Breast epithelium (tissue), 4 donors: Measurements from ENCODE around the gene LRIT3. TPM values are rescaled to one million over a fixed set of nuclear protein-coding genes. Genes with fewer than 3 reads are reported as not detected.
"Not testable (repeated sequence)": the region's sequence is repeated elsewhere in the genome, so short reads cannot be mapped to it uniquely, and the experiment has no call there.

Experiments used
- DNase-seq, 2 donors: peaks; one replicate each; pipeline ENCODE4 v3.0.0-alpha.2; 2019; ENCODE audit warnings: low spot score in 2 of 2
- H3K27ac ChIP-seq, 2 donors: fragments of 200-600 bp; sonication (generic) in 1 of 2; one replicate each; pipeline ENCODE4 v1.5.1; 2016 to 2019; ENCODE audit warnings: mild to moderate bottlenecking in 1 of 2
- H3K27me3 ChIP-seq, 2 donors: fragments of 200-600 bp; sonication (generic) in 1 of 2; one replicate each; pipeline versions ENCODE4 v1.5.1 to v1.6.0; 2017 to 2019; ENCODE audit warnings: control low read depth in 1 of 2, mild to moderate bottlenecking in 1 of 2
- H3K36me3 ChIP-seq: fragments of 200-600 bp; one replicate; pipeline ENCODE4 v1.5.1; 2019
- H3K4me1 ChIP-seq, 2 donors: fragments of 200-600 bp; sonication (generic); one replicate each; pipeline ENCODE4 v1.5.1; 2016 to 2019; ENCODE audit warnings: control low read depth in 1 of 2
- H3K4me3 ChIP-seq, 3 donors: fragments of 200-600 bp; sonication (generic); 1 replicate in 2 of 3; 2 replicates in 1 of 3; pipeline ENCODE4 v1.5.1; 2016 to 2019; ENCODE audit warnings: mild to moderate bottlenecking in 3 of 3, moderate library complexity in 2 of 3
- H3K9me3 ChIP-seq, 2 donors: fragments of 200-600 bp; sonication (generic) in 1 of 2; one replicate each; pipeline ENCODE4 v1.5.1; 2016 to 2019; ENCODE audit warnings: control low read depth in 1 of 2
- POLR2A ChIP-seq: fragments of 450-650 bp; IDR thresholded peaks from one replicate; pipeline ENCODE4 v1.6.1; 2016; ENCODE audit warnings: antibody characterized with exemption, mild to moderate bottlenecking, moderate library complexity
- POLR2AphosphoS5 ChIP-seq, 3 donors: sonication (generic); formaldehyde crosslinking; IDR thresholded peaks; one replicate each; pipeline ENCODE4 v1.6.1; 2017; ENCODE audit warnings: antibody characterized with exemption in 3 of 3
- intact Hi-C: fragments of 100-400 bp; cut with DNase I; formaldehyde crosslinking; loops from one replicate; pipeline ENCODE4 v1.15.1; 2023; ENCODE audit warnings: low total_unique reads
- total RNA-seq, 3 donors: library from RNA; depleted of rRNA; stranded (reverse); fragments of >200 nt; gene quantifications; one replicate each; pipeline ENCODE4 v1.1.0, GENCODE V29; 2016
- TF ChIP-seq, protein P1 (sequence below), 3 donors: fragments of 450-650 bp; IDR thresholded peaks; one replicate each; pipeline ENCODE4 v1.5.1; 2016 to 2017; ENCODE audit warnings: antibody characterized with exemption in 3 of 3, mild to moderate bottlenecking in 3 of 3, moderate library complexity in 3 of 3

Gene LRIT3
- total RNA-seq, 3 donors from 2014 or later, result 0.16 to 0.66 (median 0.59) TPM

DNA sequence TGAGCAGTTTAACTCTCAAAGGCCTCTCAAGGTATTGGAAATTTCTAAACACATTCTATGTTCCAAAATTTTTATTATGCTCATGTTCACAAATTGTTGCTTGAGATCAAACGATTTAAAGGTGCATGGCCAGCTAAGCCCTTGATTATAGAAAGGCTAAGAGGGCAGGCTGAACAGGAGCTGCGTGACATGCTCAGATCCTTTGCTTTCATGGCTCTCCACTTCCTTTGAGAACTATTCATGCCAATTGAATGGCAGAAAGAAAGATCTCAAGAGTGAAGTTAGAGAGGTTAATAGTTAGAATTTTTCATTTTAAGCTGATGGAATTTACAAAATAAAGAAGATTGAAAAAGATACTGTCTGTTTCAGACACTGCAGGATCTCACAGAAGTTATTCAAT lies 594 bp downstream of the LRIT3 start:
- no peaks in the 10 kb centered on the region for H3K36me3 ChIP-seq
- intact Hi-C loops, result no loop called here
- H3K27ac ChIP-seq, result no peak overlapping the region
- TF ChIP-seq, protein P1, sequence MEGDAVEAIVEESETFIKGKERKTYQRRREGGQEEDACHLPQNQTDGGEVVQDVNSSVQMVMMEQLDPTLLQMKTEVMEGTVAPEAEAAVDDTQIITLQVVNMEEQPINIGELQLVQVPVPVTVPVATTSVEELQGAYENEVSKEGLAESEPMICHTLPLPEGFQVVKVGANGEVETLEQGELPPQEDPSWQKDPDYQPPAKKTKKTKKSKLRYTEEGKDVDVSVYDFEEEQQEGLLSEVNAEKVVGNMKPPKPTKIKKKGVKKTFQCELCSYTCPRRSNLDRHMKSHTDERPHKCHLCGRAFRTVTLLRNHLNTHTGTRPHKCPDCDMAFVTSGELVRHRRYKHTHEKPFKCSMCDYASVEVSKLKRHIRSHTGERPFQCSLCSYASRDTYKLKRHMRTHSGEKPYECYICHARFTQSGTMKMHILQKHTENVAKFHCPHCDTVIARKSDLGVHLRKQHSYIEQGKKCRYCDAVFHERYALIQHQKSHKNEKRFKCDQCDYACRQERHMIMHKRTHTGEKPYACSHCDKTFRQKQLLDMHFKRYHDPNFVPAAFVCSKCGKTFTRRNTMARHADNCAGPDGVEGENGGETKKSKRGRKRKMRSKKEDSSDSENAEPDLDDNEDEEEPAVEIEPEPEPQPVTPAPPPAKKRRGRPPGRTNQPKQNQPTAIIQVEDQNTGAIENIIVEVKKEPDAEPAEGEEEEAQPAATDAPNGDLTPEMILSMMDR (IDR thresholded peaks at IDR 0.05), result no peak
- TF ChIP-seq POLR2AphosphoS5 (IDR thresholded peaks at IDR 0.05) (no peak), POLR2A (no peak)
- H3K4me3 ChIP-seq, result no peak overlapping the region
- no peaks in the 10 kb centered on the region for H3K9me3 ChIP-seq
- no peaks in the 10 kb centered on the region for H3K27me3 ChIP-seq
- no peak for DNase-seq
- no peaks in the 10 kb centered on the region for H3K4me1 ChIP-seq

DNA sequence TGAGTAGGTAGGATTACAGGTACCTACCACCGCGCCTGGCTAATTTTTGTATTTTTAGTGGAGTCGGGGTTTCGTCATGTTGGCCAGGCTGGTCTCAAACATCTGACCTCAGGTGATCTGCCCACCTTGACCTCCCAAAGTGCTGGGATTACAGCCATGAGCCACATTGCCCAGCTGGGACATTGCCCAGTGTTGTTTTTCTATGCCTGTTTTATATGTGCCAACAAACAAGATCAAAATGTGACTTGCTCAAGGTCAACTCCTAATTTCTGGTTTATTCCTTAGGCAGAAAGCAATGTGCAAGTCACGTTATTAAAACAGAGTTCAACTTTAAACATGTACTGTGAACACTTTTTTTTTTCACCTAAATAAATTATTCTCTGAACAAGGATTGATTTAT lies 2.7 kb downstream of the LRIT3 start:
- intact Hi-C loops, result no loop called here
- no peak for DNase-seq
- H3K36me3 ChIP-seq, result no peaks in the 10 kb centered on the region
- H3K4me3 ChIP-seq, result no peak overlapping the region
- TF ChIP-seq POLR2A, result no peak
- TF ChIP-seq POLR2AphosphoS5 (IDR thresholded peaks at IDR 0.05), result no peak
- TF ChIP-seq, protein P1 (IDR thresholded peaks at IDR 0.05), result no peak
- no peaks in the 10 kb centered on the region for H3K27me3 ChIP-seq
- H3K4me1 ChIP-seq, result no peaks in the 10 kb centered on the region
- H3K27ac ChIP-seq, result no peak overlapping the region
- H3K9me3 ChIP-seq, result no peaks in the 10 kb centered on the region

DNA sequence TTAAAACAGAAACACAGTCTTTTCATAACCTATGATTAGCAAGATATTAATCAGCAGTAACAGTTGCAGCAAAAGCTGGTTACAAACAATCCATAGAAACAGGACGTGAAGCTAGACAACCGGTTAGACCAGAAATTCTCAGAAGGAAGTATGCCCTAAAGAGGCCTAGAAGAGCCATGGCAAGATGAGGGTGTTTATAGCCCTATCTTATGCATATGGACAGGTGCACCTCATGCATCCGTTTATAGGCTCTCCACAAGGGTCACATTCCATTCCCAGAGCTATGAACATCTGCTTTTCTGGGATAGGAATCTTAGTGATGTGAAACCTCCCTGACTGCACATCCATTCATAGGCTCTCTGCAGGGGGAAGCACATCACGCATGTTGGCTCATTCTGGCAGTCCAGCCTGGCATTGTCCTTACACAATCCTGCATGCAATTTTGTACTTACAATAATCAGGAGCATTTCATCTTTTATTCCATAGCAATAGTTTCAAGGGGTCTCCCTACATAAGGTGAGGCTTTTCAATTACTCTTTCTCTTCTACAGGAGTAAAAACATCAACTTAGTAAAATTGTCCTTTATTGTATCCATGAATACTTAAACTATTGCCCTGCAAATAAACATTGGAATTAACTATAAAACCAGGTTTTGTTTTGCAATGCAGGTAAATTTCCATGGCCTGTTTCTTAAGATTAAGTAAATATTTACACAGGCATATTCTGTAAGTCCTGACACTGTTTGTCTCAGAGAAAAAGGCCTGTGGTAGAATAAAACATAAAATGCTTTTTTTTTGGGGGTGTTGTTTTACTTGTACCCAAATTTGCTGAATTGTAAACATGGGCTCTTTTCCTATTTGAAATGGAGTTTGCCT lies 11.8 kb downstream of the LRIT3 start:
- H3K27me3 ChIP-seq, H3K4me3 ChIP-seq, intact Hi-C loops, H3K36me3 ChIP-seq, H3K4me1 ChIP-seq, H3K27ac ChIP-seq, DNase-seq: not testable (repeated sequence)
- peaks cover 0 to 14% of the 10 kb centered on the region in 2 donors for H3K9me3 ChIP-seq

DNA sequence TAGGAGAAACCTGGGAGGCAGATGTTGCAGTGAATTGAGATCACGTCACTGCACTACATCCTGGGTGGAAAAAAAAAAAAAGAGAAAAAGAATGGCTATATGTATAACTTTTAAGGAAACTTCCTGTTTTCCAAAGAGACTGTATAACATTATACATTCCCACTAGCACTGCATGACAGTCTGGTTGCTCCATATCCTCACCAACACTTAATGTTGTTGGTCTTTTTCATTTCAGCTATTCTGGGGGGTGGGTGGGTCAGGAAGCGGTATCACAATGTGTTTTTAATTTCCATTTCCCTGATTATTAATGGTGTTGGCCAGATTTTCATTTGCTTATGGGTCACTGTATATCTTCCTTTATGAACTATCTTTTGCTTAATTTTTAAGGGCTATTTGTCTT lies 13.4 kb downstream of the LRIT3 start:
- Histone ChIP-seq H3K4me1 (no peaks in the 10 kb centered on the region), H3K36me3 (no peaks in the 10 kb centered on the region), H3K27me3 (no peaks in the 10 kb centered on the region), H3K4me3 (no peak overlapping the region), H3K9me3 (peaks cover 0 to 14% of the 10 kb centered on the region in 2 donors), H3K27ac (no peak overlapping the region)
- intact Hi-C loops, result no loop called here
- no peak for DNase-seq
- no peak for TF ChIP-seq POLR2A
- no peak for TF ChIP-seq POLR2AphosphoS5 (IDR thresholded peaks at IDR 0.05)
- TF ChIP-seq, protein P1 (IDR thresholded peaks at IDR 0.05), result no peak

DNA sequence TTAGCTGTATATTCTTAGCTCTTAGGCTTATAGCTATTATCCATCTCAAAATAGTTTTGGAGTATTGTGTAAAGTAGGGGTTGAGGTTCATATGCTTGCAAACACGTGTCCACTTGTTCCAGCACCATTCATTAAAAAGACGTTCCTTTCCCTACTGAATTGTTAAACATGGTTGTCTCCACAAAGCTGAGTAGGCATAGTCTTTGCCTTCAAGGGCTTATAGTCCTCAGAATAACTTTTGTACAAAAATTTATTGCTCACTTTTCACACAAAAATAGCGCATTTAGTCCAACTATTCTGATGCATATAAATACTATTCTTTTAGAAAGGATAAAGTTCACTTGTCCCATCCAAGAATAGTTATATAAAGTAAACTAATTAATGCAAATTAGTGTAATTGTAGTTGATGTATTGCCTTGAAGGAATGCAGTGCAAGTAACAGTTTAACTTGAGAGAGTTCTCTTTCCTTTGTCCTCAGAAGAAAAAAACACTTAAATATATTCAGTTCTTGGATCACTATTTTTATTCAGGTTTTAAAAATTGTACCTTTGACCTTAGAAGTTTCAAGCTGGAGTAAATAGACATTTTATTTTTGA lies 14.1 kb downstream of the LRIT3 start:
- intact Hi-C loops, result no loop called here
- H3K4me3 ChIP-seq, result no peak overlapping the region
- H3K4me1 ChIP-seq, result no peaks in the 10 kb centered on the region
- H3K36me3 ChIP-seq, result no peaks in the 10 kb centered on the region
- H3K27me3 ChIP-seq, result no peaks in the 10 kb centered on the region
- peaks cover 0 to 14% of the 10 kb centered on the region in 2 donors for H3K9me3 ChIP-seq
- no peak for DNase-seq
- TF ChIP-seq, protein P1 (IDR thresholded peaks at IDR 0.05), result no peak
- TF ChIP-seq POLR2A (no peak), POLR2AphosphoS5 (IDR thresholded peaks at IDR 0.05) (no peak)
- H3K27ac ChIP-seq, result no peak overlapping the region
